ENCODE measurements around the gene AIFM3. TPM values are rescaled to one million over a fixed set of nuclear protein-coding genes. Genes with fewer than 3 reads are reported as not detected.
A peak's percentile ranks its signal among the peaks of the same experiment; 100 is the strongest.

AIFM3 gene
- total and polyA plus RNA-seq, 2 of the 13 experiments (the other 11 are each of a cell fraction or from before 2014, with no cell fraction given) = 9.0 to 15.3 TPM

DNA sequence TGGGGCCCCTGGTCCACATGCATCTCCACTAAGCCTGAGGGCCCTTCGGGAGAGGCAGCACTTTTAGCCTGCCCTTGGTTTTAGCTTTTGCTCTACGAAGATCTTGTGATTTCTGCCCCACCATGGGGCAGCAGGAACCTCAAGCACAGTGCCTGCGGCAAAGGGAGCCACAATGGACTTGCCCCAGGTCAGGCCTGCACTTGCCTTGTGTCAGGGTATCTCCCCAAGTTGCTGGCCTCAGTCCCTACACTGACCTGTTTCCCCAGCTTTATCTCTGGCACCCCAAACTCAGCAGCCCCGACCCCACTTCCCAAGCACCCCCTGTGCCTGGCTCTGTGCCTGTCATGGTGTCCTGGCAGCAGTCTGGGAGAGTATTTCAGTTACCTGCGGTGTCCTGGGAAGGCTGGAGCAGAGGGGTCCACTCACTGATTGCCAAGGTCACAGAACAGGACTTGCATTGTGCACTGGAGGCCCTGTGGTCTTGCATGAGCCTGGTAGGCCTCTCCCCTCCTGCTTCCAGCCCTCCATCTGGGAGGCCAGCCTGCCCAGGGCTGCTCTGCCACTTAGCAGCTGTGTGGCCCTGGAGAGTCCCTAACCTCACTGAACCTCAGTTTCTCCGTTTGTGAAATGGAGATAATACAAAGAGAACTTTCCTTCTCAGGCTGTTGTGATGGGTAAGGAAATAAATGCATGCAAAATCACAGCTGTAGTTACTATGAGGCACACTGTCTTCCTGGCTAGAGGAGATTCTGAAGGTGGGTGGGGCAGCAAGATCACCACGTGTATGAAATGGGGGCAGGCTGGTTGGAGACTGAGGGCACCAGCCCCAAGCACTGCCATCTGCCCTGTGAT, 3.6 kb upstream of the AIFM3 start (continued):
- TF ChIP-seq SOX6 (IDR thresholded peaks at IDR 0.05) (no peak), SOX6 (CRISPR knock-in tag; IDR thresholded peaks at IDR 0.05) (peak; percentile 80), ZNF20 (CRISPR knock-in tag; IDR thresholded peaks at IDR 0.05) (no peak), ZNF609 (CRISPR knock-in tag; IDR thresholded peaks at IDR 0.05; ENCODE audit: borderline replicate concordance) (peak; percentile 59; the same call in 1 of the 2 replicates), ZFP1 (CRISPR knock-in tag; IDR thresholded peaks at IDR 0.05) (no peak), STAG1 (CRISPR knock-in tag; IDR thresholded peaks at IDR 0.05) (0 out of 2 replicates have a peak, but pooled peaks have one; percentile 6), PHB2 (IDR thresholded peaks at IDR 0.05; ENCODE audit: partially characterized antibody) (no peak), ZNF441 (CRISPR knock-in tag; IDR thresholded peaks at IDR 0.05; ENCODE audit: borderline replicate concordance) (peak; percentile 28; the same call in 1 of the 2 replicates), TAF15 (IDR thresholded peaks at IDR 0.05; ENCODE audit: low read depth, low read length, poor library complexity, severe bottlenecking) (no peak), MTERF4 (CRISPR knock-in tag; IDR thresholded peaks at IDR 0.05) (no peak), ZNF451 (CRISPR knock-in tag; IDR thresholded peaks at IDR 0.05) (0 out of 2 replicates have a peak, but pooled peaks have one; percentile 0), ZNF383 (CRISPR knock-in tag; IDR thresholded peaks at IDR 0.05; ENCODE audit: borderline replicate concordance) (no peak), ZNF766 (CRISPR knock-in tag; IDR thresholded peaks at IDR 0.05; ENCODE audit: borderline replicate concordance) (no peak), ZNF672 (CRISPR knock-in tag; IDR thresholded peaks at IDR 0.05) (no peak), ZNF44 (CRISPR knock-in tag; IDR thresholded peaks at IDR 0.05) (no peak), SAFB2 (CRISPR knock-in tag; IDR thresholded peaks at IDR 0.05; ENCODE audit: borderline replicate concordance, low read depth) (no peak), NCOA2 (CRISPR knock-in tag; IDR thresholded peaks at IDR 0.05) (peak; percentile 51; the same call in 1 of the 2 replicates), ZFP41 (CRISPR knock-in tag; IDR thresholded peaks at IDR 0.05; ENCODE audit: borderline replicate concordance) (no peak), ZIK1 (CRISPR knock-in tag; IDR thresholded peaks at IDR 0.05; ENCODE audit: borderline replicate concordance, low read depth) (peak; percentile 64; the same call in 1 of the 2 replicates)
- TF ChIP-seq, protein P1, sequence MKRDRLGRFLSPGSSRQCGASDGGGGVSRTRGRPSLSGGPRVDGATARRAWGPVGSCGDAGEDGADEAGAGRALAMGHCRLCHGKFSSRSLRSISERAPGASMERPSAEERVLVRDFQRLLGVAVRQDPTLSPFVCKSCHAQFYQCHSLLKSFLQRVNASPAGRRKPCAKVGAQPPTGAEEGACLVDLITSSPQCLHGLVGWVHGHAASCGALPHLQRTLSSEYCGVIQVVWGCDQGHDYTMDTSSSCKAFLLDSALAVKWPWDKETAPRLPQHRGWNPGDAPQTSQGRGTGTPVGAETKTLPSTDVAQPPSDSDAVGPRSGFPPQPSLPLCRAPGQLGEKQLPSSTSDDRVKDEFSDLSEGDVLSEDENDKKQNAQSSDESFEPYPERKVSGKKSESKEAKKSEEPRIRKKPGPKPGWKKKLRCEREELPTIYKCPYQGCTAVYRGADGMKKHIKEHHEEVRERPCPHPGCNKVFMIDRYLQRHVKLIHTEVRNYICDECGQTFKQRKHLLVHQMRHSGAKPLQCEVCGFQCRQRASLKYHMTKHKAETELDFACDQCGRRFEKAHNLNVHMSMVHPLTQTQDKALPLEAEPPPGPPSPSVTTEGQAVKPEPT (CRISPR knock-in tag; IDR thresholded peaks at IDR 0.05; ENCODE audit: low read depth) = no peak
- TF ChIP-seq, protein P2, sequence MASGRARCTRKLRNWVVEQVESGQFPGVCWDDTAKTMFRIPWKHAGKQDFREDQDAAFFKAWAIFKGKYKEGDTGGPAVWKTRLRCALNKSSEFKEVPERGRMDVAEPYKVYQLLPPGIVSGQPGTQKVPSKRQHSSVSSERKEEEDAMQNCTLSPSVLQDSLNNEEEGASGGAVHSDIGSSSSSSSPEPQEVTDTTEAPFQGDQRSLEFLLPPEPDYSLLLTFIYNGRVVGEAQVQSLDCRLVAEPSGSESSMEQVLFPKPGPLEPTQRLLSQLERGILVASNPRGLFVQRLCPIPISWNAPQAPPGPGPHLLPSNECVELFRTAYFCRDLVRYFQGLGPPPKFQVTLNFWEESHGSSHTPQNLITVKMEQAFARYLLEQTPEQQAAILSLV (CRISPR knock-in tag; IDR thresholded peaks at IDR 0.05; ENCODE audit: borderline replicate concordance) = peak; percentile 35; the same call in 1 of the 2 replicates
